ENCODE data around the gene EPHA1.

EPHA1 gene

GRCh38 chr7:143343596-143343995, 65.1 kb downstream of the EPHA1 start:
- no peak for DNase-seq

- DNase-seq, result no peak
These were observed 66.8 kb downstream of the EPHA1 start for GRCh38 chr7:143341842-143342241.
